Suprapubic skin (tissue), 4 donors: ENCODE measurements around the gene NCBP2L. TPM values are rescaled to one million over a fixed set of nuclear protein-coding genes. Genes with fewer than 3 reads are reported as not detected.

Experiments used
- DNase-seq, 2 donors: peaks; one replicate each; pipeline ENCODE4 v3.0.0-alpha.2; 2019; ENCODE audit warnings: low spot score in 2 of 2
- H3K27ac ChIP-seq: fragments of 200-600 bp; sonication (generic); one replicate; pipeline ENCODE4 v1.5.1; 2019
- H3K27me3 ChIP-seq: fragments of 200-600 bp; sonication (generic); one replicate; pipeline ENCODE4 v1.5.1; 2019
- H3K36me3 ChIP-seq: fragments of 200-600 bp; sonication (generic); one replicate; pipeline ENCODE4 v1.5.1; 2019
- H3K4me1 ChIP-seq: fragments of 200-600 bp; sonication (generic); one replicate; pipeline ENCODE4 v1.5.1; 2019
- H3K4me3 ChIP-seq: fragments of 200-600 bp; sonication (generic); one replicate; pipeline ENCODE4 v1.5.1; 2019; ENCODE audit warnings: mild to moderate bottlenecking
- H3K9me3 ChIP-seq: fragments of 200-600 bp; sonication (generic); one replicate; pipeline ENCODE4 v1.5.1; 2019
- EP300 ChIP-seq: sonication (generic); formaldehyde crosslinking; IDR thresholded peaks from one replicate; pipeline ENCODE4 v1.6.1; 2017; ENCODE audit warnings: antibody characterized with exemption
- POLR2A ChIP-seq, 2 donors: fragments of 450-650 bp; IDR thresholded peaks; one replicate each; pipeline ENCODE4 v1.6.1; 2017; ENCODE audit warnings: antibody characterized with exemption in 2 of 2, mild to moderate bottlenecking in 2 of 2, moderate library complexity in 2 of 2
- POLR2AphosphoS5 ChIP-seq, 3 donors: sonication (generic); formaldehyde crosslinking; IDR thresholded peaks; one replicate each; pipeline ENCODE4 v1.6.1; 2017; ENCODE audit warnings: antibody characterized with exemption in 3 of 3
- WGBS: methylation state at CpG from one replicate; pipeline ENCODE4 v1.1.5; 2018; 5-methylcytosine and 5-hydroxymethylcytosine counted together
- total RNA-seq, 4 donors: library from RNA; depleted of rRNA; stranded (reverse); fragments of >200 nt; gene quantifications; one replicate each; pipeline ENCODE4 v1.1.0, GENCODE V29; 2016
- TF ChIP-seq, protein P1 (sequence below), 2 donors: fragments of 200-600 bp in 1 of 2; fragments of 450-650 bp in 1 of 2; sonication (generic) in 1 of 2; IDR thresholded peaks; one replicate each; pipeline ENCODE4 v1.5.1; 2016 to 2019; ENCODE audit warnings: antibody characterized with exemption in 2 of 2, mild to moderate bottlenecking in 1 of 2, moderate library complexity in 1 of 2

NCBP2L gene
- total RNA-seq, 4 donors from 2014 or later: not detected

DNA sequence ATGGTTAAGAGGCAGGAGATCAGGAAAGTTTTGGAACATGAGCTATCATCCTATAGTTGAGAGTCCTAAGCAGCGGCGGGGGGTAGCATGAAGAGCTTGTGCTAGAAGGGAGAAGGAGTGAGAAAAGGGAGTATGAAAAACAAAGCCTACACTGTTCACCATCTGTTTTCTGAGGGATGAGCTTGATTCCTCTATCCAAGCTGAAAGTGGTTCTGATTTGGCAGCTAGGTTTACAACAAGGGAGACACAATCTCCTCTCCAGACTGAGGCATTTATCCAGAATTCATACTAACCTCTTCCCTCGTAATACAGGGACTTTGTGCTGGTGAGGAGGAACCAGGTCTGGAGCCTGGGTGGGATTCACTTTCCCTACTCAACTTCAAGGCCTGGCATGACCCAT lies 25.5 kb upstream of the NCBP2L start:
- no peak overlapping the region for H3K4me3 ChIP-seq
- H3K36me3 ChIP-seq: no peaks in the 10 kb centered on the region
- no peak overlapping the region for H3K27ac ChIP-seq
- H3K27me3 ChIP-seq: no peaks in the 10 kb centered on the region
- 85% methylated on average over 3 of the region's 3 CpGs for WGBS
- DNase-seq: no peak
- peaks cover 11% of the 10 kb centered on the region for H3K4me1 ChIP-seq
- TF ChIP-seq, protein P1, sequence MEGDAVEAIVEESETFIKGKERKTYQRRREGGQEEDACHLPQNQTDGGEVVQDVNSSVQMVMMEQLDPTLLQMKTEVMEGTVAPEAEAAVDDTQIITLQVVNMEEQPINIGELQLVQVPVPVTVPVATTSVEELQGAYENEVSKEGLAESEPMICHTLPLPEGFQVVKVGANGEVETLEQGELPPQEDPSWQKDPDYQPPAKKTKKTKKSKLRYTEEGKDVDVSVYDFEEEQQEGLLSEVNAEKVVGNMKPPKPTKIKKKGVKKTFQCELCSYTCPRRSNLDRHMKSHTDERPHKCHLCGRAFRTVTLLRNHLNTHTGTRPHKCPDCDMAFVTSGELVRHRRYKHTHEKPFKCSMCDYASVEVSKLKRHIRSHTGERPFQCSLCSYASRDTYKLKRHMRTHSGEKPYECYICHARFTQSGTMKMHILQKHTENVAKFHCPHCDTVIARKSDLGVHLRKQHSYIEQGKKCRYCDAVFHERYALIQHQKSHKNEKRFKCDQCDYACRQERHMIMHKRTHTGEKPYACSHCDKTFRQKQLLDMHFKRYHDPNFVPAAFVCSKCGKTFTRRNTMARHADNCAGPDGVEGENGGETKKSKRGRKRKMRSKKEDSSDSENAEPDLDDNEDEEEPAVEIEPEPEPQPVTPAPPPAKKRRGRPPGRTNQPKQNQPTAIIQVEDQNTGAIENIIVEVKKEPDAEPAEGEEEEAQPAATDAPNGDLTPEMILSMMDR (IDR thresholded peaks at IDR 0.05): no peak
- no peak for TF ChIP-seq POLR2A (IDR thresholded peaks at IDR 0.05)
- no peak for TF ChIP-seq POLR2AphosphoS5 (IDR thresholded peaks at IDR 0.05)
- TF ChIP-seq EP300: no peak
- H3K9me3 ChIP-seq: no peaks in the 10 kb centered on the region

DNA sequence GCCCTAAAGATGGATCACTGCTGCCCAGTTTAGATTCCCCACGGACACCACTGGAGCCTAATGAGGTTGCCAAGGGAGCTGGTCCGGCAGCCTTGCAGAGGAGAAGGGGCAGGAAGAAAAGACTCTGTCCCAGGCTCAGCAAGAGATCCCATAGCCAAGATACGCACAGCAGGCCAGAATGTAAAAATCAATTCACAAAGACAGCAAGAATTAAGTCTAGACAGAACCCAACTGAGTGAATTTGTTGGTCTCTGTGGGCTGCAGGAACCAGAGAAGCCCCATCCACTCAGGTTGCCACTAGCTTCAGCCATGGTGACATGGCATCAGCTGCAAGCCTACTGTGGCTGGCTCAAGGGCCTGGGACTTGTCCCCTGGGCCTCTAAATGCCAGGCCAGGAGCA lies 24.8 kb upstream of the NCBP2L start:
- WGBS: 81% methylated on average over 3 of the region's 3 CpGs
- Histone ChIP-seq H3K27me3 (no peaks in the 10 kb centered on the region), H3K4me1 (peaks cover 6% of the 10 kb centered on the region), H3K9me3 (no peaks in the 10 kb centered on the region), H3K4me3 (no peak overlapping the region), H3K27ac (no peak overlapping the region), H3K36me3 (no peaks in the 10 kb centered on the region)
- TF ChIP-seq, protein P1 (IDR thresholded peaks at IDR 0.05): no peak
- no peak for TF ChIP-seq POLR2A (IDR thresholded peaks at IDR 0.05)
- no peak for TF ChIP-seq EP300
- TF ChIP-seq POLR2AphosphoS5 (IDR thresholded peaks at IDR 0.05): no peak
- DNase-seq: no peak

DNA sequence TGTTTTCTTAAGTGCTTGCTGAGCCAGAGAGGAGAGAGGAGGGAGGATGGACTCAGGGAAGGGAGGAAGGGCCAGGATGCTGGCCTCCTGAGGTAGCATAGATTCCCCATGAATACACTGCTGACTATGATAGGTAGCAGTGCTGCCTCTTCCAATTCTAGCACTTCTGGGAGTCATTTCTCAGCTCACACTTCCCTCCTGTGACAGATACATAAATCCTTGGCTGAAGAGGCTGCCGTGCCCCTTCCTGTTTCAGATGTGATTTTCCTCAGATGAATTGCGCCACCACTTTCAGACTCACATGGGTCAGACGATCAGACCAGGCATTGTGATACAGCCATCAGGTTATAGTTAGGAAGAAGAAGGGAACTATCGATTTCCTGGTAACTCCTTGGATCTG lies 24.3 kb upstream of the NCBP2L start:
- no peak for DNase-seq
- 66% methylated on average over 4 of the region's 4 CpGs for WGBS
- no peaks in the 10 kb centered on the region for H3K9me3 ChIP-seq
- H3K4me3 ChIP-seq: no peak overlapping the region
- H3K36me3 ChIP-seq: no peaks in the 10 kb centered on the region
- TF ChIP-seq POLR2A (IDR thresholded peaks at IDR 0.05) (no peak), POLR2AphosphoS5 (IDR thresholded peaks at IDR 0.05) (no peak), EP300 (no peak)
- TF ChIP-seq, protein P1 (IDR thresholded peaks at IDR 0.05): no peak
- H3K4me1 ChIP-seq: peaks cover 1% of the 10 kb centered on the region
- no peak overlapping the region for H3K27ac ChIP-seq
- H3K27me3 ChIP-seq: no peaks in the 10 kb centered on the region

DNA sequence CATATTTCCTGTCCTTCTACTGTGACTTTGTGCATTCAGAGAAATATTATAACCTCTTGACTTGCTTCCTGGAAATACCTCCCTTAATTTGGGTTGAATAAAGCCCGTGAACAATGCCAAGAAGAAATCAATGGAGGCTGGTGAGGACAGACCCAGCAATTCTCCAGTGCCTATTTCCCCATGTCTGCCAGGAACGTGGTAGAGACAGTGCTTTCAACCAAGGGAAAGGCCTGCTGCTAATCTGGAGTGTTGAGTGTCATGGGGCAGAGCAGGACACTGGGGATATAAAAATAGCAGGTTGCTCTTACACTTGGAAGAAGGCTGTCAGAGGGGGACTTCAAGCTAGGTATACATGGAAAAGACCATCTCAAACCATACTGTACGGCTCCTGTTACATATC lies 21.8 kb upstream of the NCBP2L start:
- no peak for DNase-seq
- H3K4me3 ChIP-seq: no peak overlapping the region
- no peaks in the 10 kb centered on the region for H3K9me3 ChIP-seq
- H3K36me3 ChIP-seq: no peaks in the 10 kb centered on the region
- no peaks in the 10 kb centered on the region for H3K4me1 ChIP-seq
- no peaks in the 10 kb centered on the region for H3K27me3 ChIP-seq
- 66% methylated on average over 3 of the region's 3 CpGs for WGBS
- TF ChIP-seq POLR2A (IDR thresholded peaks at IDR 0.05) (no peak), EP300 (no peak), POLR2AphosphoS5 (IDR thresholded peaks at IDR 0.05) (no peak)
- TF ChIP-seq, protein P1 (IDR thresholded peaks at IDR 0.05): no peak
- no peak overlapping the region for H3K27ac ChIP-seq

DNA sequence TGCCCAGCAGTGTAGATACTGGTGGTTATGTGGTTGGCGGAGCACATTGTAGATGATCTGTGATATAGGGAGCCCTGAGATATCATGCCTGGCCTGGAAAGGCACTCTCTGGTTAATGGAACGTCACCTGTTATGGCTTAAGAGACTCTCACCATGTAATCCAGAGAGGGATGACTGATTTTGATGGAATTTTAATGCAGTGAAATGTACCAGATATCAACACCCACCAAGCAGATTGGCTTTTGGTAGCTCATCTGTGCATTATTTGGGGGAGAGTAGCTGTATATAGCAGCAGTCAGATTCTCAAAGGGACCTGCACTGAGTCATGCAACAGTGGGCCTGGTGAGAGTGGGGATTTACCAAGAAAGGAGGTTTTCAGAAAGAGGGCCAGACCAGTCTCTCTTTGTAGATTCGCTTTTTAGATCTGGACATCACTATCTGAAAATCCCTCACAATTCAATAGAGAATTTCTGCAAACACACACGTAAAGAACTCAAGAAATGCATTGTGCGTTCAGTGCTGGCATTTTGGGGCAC lies 19.2 kb upstream of the NCBP2L start:
- no peaks in the 10 kb centered on the region for H3K27me3 ChIP-seq
- TF ChIP-seq POLR2AphosphoS5 (IDR thresholded peaks at IDR 0.05): no peak
- TF ChIP-seq EP300: no peak
- TF ChIP-seq, protein P1 (IDR thresholded peaks at IDR 0.05): no peak
- TF ChIP-seq POLR2A (IDR thresholded peaks at IDR 0.05): no peak
- no peaks in the 10 kb centered on the region for H3K9me3 ChIP-seq
- no peaks in the 10 kb centered on the region for H3K36me3 ChIP-seq
- H3K4me3 ChIP-seq: no peak overlapping the region
- WGBS: 79% methylated on average over 5 of the region's 5 CpGs
- DNase-seq: no peak
- H3K4me1 ChIP-seq: no peaks in the 10 kb centered on the region
- H3K27ac ChIP-seq: no peak overlapping the region
